Measurements from ENCODE around the gene EBI3. TPM values are rescaled to one million over a fixed set of nuclear protein-coding genes. Genes with fewer than 3 reads are reported as not detected.

EBI3 gene
- total RNA-seq, 1 experiment from 2014 or later, result 1.4 TPM

DNA sequence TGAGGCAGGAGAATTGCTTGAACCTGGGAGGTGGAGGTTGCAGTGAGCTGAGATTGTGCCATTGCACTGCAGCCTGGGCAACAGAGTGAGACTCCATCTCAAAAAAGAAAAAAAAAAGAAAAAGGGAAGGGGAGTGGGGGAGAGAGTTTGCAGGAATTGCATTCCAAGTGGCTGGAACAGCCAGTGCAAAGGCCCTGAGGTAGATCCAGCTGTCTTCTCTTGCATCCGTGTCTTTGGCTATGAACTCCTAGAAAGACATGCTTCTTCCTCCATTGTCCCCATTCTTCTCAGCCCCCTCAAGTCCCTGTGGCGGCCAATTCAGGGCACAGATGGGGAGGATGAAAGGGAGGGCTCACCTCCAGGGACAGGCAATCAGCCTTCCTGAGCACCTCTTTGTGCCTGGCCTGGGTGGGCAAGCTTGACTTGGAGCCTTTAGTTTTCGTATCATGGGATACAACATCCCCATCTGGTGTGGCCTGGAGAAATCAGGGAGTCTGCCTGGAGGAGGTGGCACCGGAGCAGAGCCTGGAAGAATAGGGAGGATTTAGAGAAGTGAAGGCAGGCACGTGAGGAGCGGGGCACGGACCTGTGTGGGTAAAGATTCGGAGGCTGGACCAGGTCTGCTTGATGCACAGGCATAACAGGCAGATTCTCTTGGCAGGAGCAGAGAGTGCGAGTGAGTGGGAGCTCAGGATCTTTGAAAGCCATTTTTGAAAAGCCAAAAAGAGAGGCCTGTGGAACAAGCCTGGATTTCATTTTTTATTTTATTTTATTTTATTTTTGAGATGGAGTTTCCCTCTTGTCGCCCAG lies 41.8 kb upstream of the EBI3 start:
- H3K4me2 ChIP-seq (ENCODE audit: insufficient read depth, insufficient read length, low read length), result no peak overlapping the region
- no peak overlapping the region; the same call in 1 of the 2 replicates for H3K14ac ChIP-seq (ENCODE audit: insufficient read depth, low read length)
- H4K20me1 ChIP-seq (ENCODE audit: control insufficient read depth, insufficient read depth, insufficient read length), result no peaks in the 10 kb centered on the region
- H3K4me1 ChIP-seq (ENCODE audit: insufficient read depth, low read length), result no peaks in the 10 kb centered on the region
- no peaks in the 10 kb centered on the region for H3K79me2 ChIP-seq (ENCODE audit: insufficient read depth, low read length)
- H3T11ph ChIP-seq (ENCODE audit: low read length), result no peak overlapping the region
- H4K91ac ChIP-seq (ENCODE audit: insufficient read length, low read depth, low read length), result no peak overlapping the region
- H2BK12ac ChIP-seq (ENCODE audit: insufficient read length, low read depth, low read length), result no peak overlapping the region
- H3K18ac ChIP-seq (ENCODE audit: insufficient read length, low read depth, low read length), result no peak overlapping the region
- H2AFZ ChIP-seq (ENCODE audit: low read length), result no peak overlapping the region
- no peaks in the 10 kb centered on the region; a peak in 1 of 5 replicates for H3K9me3 Mint-ChIP-seq
- no peaks in the 10 kb centered on the region for H3K79me1 ChIP-seq (ENCODE audit: insufficient read depth, low read depth, low read length, poor library complexity, severe bottlenecking)
- WGBS (ENCODE audit: extremely low coverage, insufficient read length, low lambda C conversion rate), result no CpG with 5 or more reads among the region's 10 CpGs
- H3K23ac ChIP-seq (ENCODE audit: insufficient read length, low read depth, low read length), result no peak overlapping the region
- H3K27ac Mint-ChIP-seq, result no peak overlapping the region
- TF ChIP-seq, protein P1, sequence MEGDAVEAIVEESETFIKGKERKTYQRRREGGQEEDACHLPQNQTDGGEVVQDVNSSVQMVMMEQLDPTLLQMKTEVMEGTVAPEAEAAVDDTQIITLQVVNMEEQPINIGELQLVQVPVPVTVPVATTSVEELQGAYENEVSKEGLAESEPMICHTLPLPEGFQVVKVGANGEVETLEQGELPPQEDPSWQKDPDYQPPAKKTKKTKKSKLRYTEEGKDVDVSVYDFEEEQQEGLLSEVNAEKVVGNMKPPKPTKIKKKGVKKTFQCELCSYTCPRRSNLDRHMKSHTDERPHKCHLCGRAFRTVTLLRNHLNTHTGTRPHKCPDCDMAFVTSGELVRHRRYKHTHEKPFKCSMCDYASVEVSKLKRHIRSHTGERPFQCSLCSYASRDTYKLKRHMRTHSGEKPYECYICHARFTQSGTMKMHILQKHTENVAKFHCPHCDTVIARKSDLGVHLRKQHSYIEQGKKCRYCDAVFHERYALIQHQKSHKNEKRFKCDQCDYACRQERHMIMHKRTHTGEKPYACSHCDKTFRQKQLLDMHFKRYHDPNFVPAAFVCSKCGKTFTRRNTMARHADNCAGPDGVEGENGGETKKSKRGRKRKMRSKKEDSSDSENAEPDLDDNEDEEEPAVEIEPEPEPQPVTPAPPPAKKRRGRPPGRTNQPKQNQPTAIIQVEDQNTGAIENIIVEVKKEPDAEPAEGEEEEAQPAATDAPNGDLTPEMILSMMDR (conservative IDR thresholded peaks at IDR 0.05), result no peak
- no peak overlapping the region for H3K9ac ChIP-seq (ENCODE audit: extremely low read depth, insufficient read length, low read length)
- no peak overlapping the region for H2BK20ac ChIP-seq (ENCODE audit: low read depth, low read length, poor library complexity, severe bottlenecking)
- H2BK5ac ChIP-seq (ENCODE audit: insufficient read length, low read length), result no peak overlapping the region
- no peak for DNase-seq
- H4K5ac ChIP-seq (ENCODE audit: insufficient read length, low read depth, low read length), result no peak overlapping the region
- no peaks in the 10 kb centered on the region for H3K36me3 Mint-ChIP-seq (ENCODE audit: insufficient read depth in 1 of 3, low read depth in 3 of 3)
- H4K8ac ChIP-seq (replicated peaks; ENCODE audit: insufficient read length, low read depth, low read length), result no peak overlapping the region
- H3K23me2 ChIP-seq (ENCODE audit: insufficient read length, low read depth, low read length, poor library complexity, severe bottlenecking), result no peaks in the 10 kb centered on the region
- no peak overlapping the region for H2BK120ac ChIP-seq (ENCODE audit: low read depth, low read length, poor library complexity, severe bottlenecking)
- no peaks in the 10 kb centered on the region for H3K27me3 ChIP-seq (ENCODE audit: insufficient read depth, low read length)
- peaks cover 9 to 29% of the 10 kb centered on the region in 2 experiments for H3K4me1 Mint-ChIP-seq
- no peak overlapping the region for H3K4ac ChIP-seq (ENCODE audit: low read depth, low read length)
- H3K27me3 Mint-ChIP-seq (ENCODE audit: low read depth), result peaks cover 8% of the 10 kb centered on the region
- no peaks in the 10 kb centered on the region for H3K9me3 ChIP-seq (ENCODE audit: control insufficient read depth, low read depth, low read length)
- no peak overlapping the region for H3K4me3 Mint-ChIP-seq
- H2BK15ac ChIP-seq (ENCODE audit: low read depth, low read length), result no peak overlapping the region
- no peak overlapping the region for H2AK5ac ChIP-seq (ENCODE audit: insufficient read length, low read length)
- no peak overlapping the region for H3K27ac ChIP-seq (ENCODE audit: insufficient read length, low read depth, low read length)
- no peak overlapping the region for H3K56ac ChIP-seq (ENCODE audit: insufficient read length, low read depth, low read length)
